Measurements from ENCODE around the gene FBXO46.

FBXO46 gene

DNA sequence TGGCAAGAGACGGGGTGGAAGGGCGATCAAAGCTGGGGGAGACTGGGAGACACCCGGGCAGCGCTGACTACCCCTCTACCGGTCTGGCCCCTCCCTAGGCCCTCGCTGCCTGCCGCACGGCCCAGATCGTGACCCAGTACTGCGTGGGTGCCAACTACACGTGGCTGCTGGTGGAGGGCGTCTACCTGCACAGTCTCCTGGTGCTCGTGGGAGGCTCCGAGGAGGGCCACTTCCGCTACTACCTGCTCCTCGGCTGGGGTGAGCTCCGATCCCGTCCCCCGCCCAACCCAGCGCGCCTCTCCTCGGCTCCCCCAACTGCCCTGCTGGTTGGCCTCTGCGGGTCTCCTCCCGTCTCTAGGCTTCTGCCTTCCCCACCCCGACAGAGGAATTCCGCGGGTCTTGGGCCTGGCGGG, 53.8 kb downstream of the FBXO46 start:
- TF ChIP-seq, protein P1, sequence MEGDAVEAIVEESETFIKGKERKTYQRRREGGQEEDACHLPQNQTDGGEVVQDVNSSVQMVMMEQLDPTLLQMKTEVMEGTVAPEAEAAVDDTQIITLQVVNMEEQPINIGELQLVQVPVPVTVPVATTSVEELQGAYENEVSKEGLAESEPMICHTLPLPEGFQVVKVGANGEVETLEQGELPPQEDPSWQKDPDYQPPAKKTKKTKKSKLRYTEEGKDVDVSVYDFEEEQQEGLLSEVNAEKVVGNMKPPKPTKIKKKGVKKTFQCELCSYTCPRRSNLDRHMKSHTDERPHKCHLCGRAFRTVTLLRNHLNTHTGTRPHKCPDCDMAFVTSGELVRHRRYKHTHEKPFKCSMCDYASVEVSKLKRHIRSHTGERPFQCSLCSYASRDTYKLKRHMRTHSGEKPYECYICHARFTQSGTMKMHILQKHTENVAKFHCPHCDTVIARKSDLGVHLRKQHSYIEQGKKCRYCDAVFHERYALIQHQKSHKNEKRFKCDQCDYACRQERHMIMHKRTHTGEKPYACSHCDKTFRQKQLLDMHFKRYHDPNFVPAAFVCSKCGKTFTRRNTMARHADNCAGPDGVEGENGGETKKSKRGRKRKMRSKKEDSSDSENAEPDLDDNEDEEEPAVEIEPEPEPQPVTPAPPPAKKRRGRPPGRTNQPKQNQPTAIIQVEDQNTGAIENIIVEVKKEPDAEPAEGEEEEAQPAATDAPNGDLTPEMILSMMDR (conservative IDR thresholded peaks at IDR 0.05): no peak
- no peak overlapping the region; the same call in 1 of the 2 replicates for H3K27ac ChIP-seq

DNA sequence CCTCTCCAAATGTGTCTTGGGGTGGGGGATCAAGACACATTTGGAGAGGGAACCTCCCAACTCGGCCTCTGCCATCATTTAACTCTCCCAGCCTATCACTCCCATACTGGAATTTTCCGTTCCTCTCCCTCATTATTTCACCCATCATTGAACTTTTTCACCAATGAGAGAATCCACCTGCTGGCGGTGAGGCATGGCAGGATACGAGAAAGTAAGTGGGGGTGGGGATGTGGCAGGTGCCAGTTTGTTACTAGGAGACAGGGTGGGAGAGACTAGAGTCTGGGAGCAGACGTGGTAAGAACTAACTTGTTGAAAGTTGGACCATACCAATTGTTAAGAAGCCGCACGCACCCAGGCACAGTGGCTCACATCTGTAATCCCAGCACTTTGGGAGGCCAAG, 55.8 kb downstream of the FBXO46 start:
- no peak overlapping the region for H3K27ac ChIP-seq
- TF ChIP-seq, protein P1 (conservative IDR thresholded peaks at IDR 0.05): no peak

DNA sequence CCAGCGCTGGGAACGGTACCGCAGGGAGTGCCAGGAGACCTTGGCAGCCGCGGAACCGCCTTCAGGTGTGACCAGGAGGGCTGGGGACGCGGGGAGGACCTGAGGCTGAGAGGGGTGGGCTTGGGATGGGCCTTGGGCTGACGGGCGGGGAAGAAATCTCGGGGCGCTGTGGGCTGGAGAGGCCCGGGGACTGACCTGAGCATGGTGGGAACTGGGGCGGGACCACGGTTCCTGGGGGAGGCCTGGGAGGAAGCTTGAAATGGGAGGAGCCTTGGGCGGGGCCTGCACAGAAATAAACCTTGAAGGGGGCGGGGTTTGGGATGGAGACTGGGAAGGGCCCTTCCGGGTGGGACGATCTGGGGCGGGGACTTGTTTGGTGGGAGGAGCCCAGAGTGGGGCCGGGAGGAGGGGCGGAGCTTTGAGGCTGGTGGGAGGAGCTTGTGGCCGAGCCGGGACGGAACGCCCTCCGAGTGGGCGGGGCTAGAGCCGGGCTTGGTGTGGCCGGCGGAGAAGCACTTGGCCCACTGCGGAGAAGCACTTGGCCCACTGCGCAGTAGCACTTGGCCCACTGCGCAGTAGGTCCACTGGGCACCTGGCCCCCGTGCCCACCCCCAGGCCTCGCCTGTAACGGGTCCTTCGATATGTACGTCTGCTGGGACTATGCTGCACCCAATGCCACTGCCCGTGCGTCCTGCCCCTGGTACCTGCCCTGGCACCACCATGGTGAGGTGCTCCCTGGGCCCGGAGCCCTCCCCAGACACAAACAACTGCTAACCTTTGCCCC, 59.8 kb downstream of the FBXO46 start:
- TF ChIP-seq, protein P1 (conservative IDR thresholded peaks at IDR 0.05): no peak
- H3K27ac ChIP-seq: no peak overlapping the region

DNA sequence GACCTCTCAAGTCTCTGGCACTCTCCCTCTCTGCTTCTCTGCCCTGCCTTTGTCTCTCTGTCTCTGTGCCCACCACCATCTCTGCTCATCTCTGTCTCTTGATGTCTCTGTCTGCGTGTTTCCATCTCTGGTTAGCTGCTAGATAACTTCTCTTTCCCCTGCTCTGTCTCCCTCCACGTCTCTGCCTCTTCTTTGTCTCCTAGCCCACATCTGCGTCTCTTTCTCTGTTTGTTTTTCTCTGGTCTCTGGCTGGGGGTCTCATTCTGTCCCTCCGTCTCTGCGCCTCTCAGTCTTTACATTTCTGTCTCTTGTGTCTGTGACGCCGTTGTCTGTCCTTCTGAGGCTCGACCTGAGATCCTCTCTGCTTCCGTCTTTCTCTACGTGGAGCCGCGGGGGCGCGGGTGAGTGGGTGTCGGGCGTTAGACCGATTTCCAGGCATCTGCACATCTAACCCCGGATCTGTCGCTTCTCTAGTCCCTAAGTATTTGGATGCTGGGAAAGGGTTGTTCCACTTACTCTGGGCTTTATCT, 62.3 kb downstream of the FBXO46 start:
- TF ChIP-seq, protein P1 (conservative IDR thresholded peaks at IDR 0.05): no peak
- peak overlapping the region; percentile 10; the same call in 1 of the 2 replicates for H3K27ac ChIP-seq

DNA sequence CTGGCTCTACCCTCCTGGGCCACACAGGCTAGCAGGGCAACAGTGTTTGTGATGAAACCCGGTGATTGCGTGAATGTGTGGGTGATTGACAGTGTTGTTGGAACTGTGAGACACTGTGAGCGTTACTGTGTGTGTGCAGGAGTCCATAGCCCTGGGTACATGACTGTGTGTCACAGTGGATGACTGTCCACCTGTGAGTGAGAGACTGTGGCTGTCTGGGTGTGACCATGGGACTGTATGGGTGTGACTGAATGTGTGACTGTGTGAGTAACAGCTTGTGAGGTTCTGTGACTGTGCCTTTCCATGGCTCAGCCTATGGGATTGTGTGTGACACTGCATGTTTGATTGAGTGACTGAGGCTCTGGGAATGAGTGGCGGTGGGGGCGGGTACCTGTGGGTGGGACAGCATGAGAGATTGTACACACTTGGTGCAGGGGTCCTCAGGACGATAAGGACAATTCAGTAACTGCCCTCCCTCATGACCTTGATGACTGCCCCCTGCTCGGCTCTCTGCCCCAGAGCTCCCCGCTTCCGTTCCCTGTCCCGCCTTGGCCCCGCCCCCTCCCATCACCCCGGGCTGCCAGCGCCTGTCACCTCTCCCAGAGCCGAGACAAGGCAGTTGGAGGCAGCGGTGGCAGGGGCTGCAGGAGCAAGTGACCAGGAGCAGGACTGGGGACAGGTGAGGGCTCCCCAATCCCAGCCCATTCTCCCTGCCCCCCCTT, 62.9 kb downstream of the FBXO46 start, which contains the start of gene GIPR:
Gene GIPR (plus strand): TSS at position 602 of the 722 bp plus-strand sequence. CDS start 1,300 bp downstream, outside the sequence.
- TF ChIP-seq, protein P1 (conservative IDR thresholded peaks at IDR 0.05): no peak
- peak within 1 kb of the TSS; percentile 10; the same call in 1 of the 2 replicates for H3K27ac ChIP-seq

GRCh38 chr19:45664575-45664974, 66.1 kb downstream of the FBXO46 start:
- TF ChIP-seq, protein P1 (conservative IDR thresholded peaks at IDR 0.05): no peak
- H3K27ac ChIP-seq: no peak overlapping the region

DNA sequence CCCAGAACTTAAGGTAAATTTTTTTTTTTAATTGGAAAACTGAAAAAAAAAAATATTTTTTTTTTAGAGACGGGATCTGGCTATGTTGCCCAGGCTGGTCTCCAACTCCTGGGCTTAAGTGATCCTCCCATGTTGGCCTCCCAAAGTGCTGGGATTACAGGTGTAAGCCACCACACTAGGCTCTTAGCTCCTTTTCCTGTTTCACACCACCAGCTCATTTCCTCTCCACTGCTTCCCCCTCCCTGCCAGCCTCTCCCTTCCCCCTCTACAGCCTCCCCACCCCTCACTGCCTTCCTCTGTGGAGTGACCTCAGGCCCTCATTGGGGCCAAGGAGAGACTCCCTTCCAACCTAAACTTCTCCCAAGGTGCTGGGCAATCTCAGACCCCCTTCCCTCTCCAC, 66.9 kb downstream of the FBXO46 start:
- TF ChIP-seq, protein P1 (conservative IDR thresholded peaks at IDR 0.05): no peak
- no peak overlapping the region for H3K27ac ChIP-seq

Data from VCaP (cell line).